H9 (cell line): Measurements from ENCODE around the gene GATC. TPM values are rescaled to one million over a fixed set of nuclear protein-coding genes. Genes with fewer than 3 reads are reported as not detected.

Source experiments
- DNase-seq: peaks from one replicate; pipeline ENCODE4 v3.0.0-alpha.2; 2017
- H2AFZ ChIP-seq: one replicate; pipeline ENCODE4 v1.6.1; 2013; ENCODE audit warnings: mild to moderate bottlenecking, low read length, control low read depth, moderate library complexity
- H2AK5ac ChIP-seq: 2 replicates; pipeline ENCODE4 v1.6.1; 2013; ENCODE audit warnings: low read length, control low read depth, mixed read lengths; ENCODE audit not compliant: insufficient read length
- H2BK120ac ChIP-seq: one replicate; pipeline ENCODE4 v1.6.1; 2013; ENCODE audit warnings: low read depth, mild to moderate bottlenecking, low read length, control low read depth, inconsistent platforms; ENCODE audit not compliant: poor library complexity, severe bottlenecking
- H2BK12ac ChIP-seq: 2 replicates; pipeline ENCODE4 v1.6.1; 2013; ENCODE audit warnings: low read length, control low read depth, mixed read lengths, low read depth; ENCODE audit not compliant: insufficient read length
- H2BK15ac ChIP-seq: 2 replicates; pipeline ENCODE4 v1.6.1; 2013; ENCODE audit warnings: low read depth, low read length, control low read depth
- H2BK20ac ChIP-seq: one replicate; pipeline ENCODE4 v1.6.1; 2013; ENCODE audit warnings: low read depth, mild to moderate bottlenecking, low read length, control low read depth, inconsistent platforms; ENCODE audit not compliant: poor library complexity, severe bottlenecking
- H2BK5ac ChIP-seq: 2 replicates; pipeline ENCODE4 v1.6.1; 2013; ENCODE audit warnings: low read length, control low read depth, mixed read lengths; ENCODE audit not compliant: insufficient read length
- H3K14ac ChIP-seq: 2 replicates; pipeline ENCODE4 v1.6.1; 2013; ENCODE audit warnings: low read length, control low read depth; ENCODE audit not compliant: insufficient read depth
- H3K18ac ChIP-seq: 2 replicates; pipeline ENCODE4 v1.6.1; 2013; ENCODE audit warnings: low read depth, mild to moderate bottlenecking, mixed read lengths, low read length, control low read depth; ENCODE audit not compliant: insufficient read length
- H3K23ac ChIP-seq: 2 replicates; pipeline ENCODE4 v1.6.1; 2013; ENCODE audit warnings: low read length, control low read depth, mixed read lengths, low read depth; ENCODE audit not compliant: insufficient read length
- H3K23me2 ChIP-seq: 2 replicates; pipeline ENCODE4 v1.6.1; 2013; ENCODE audit warnings: low read depth, mild to moderate bottlenecking, mixed read lengths, low read length, control low read depth; ENCODE audit not compliant: insufficient read length, poor library complexity, severe bottlenecking
- H3K27ac ChIP-seq: 2 replicates; pipeline ENCODE4 v1.5.1; 2013; ENCODE audit warnings: low read length, control low read depth, mixed read lengths, low read depth; ENCODE audit not compliant: insufficient read length
- H3K27me3 ChIP-seq: 2 replicates; pipeline ENCODE4 v1.6.1; 2013; ENCODE audit warnings: low read length, control low read depth, inconsistent platforms; ENCODE audit not compliant: insufficient read depth
- H3K4ac ChIP-seq: 2 replicates; pipeline ENCODE4 v1.6.1; 2013; ENCODE audit warnings: low read depth, mild to moderate bottlenecking, control low read depth, inconsistent platforms, low read length, moderate library complexity
- H3K4me1 ChIP-seq: 2 replicates; pipeline ENCODE4 v1.6.1; 2013; ENCODE audit warnings: low read length, control low read depth, inconsistent platforms; ENCODE audit not compliant: insufficient read depth
- H3K4me2 ChIP-seq: 2 replicates; pipeline ENCODE4 v1.6.1; 2013; ENCODE audit warnings: low read length, control low read depth, mixed read lengths; ENCODE audit not compliant: insufficient read length, insufficient read depth
- H3K56ac ChIP-seq: 2 replicates; pipeline ENCODE4 v1.6.1; 2013; ENCODE audit warnings: low read depth, mild to moderate bottlenecking, mixed read lengths, low read length, control low read depth; ENCODE audit not compliant: insufficient read length
- H3K79me1 ChIP-seq: 2 replicates; pipeline ENCODE4 v1.6.1; 2013; ENCODE audit warnings: low read depth, mild to moderate bottlenecking, moderate library complexity, low read length, control low read depth, inconsistent platforms; ENCODE audit not compliant: insufficient read depth, poor library complexity, severe bottlenecking
- H3K79me2 ChIP-seq: 2 replicates; pipeline ENCODE4 v1.6.1; 2013; ENCODE audit warnings: low read length, control low read depth, inconsistent platforms; ENCODE audit not compliant: insufficient read depth
- H3K9ac ChIP-seq: 2 replicates; pipeline ENCODE4 v1.6.1; 2013; ENCODE audit warnings: low read length, control low read depth, mixed read lengths; ENCODE audit not compliant: insufficient read length; ENCODE audit errors: extremely low read depth
- H3K9me3 ChIP-seq: one replicate; pipeline ENCODE4 v1.6.1; 2013; ENCODE audit warnings: low read depth, low read length, inconsistent platforms; ENCODE audit not compliant: control insufficient read depth
- H3T11ph ChIP-seq: one replicate; pipeline ENCODE4 v1.6.1; 2013; ENCODE audit warnings: mild to moderate bottlenecking, low read length, control low read depth, inconsistent platforms
- H4K20me1 ChIP-seq: one replicate; pipeline ENCODE4 v1.6.1; 2013; ENCODE audit not compliant: control insufficient read depth, insufficient read length, insufficient read depth
- H4K5ac ChIP-seq: 2 replicates; pipeline ENCODE4 v1.6.1; 2013; ENCODE audit warnings: low read depth, mild to moderate bottlenecking, mixed read lengths, low read length, control low read depth; ENCODE audit not compliant: insufficient read length
- H4K8ac ChIP-seq: replicated peaks from 2 replicates; pipeline ENCODE4 v1.6.1; 2013; ENCODE audit warnings: low read length, control low read depth, mixed read lengths, low read depth; ENCODE audit not compliant: insufficient read length
- H4K91ac ChIP-seq: 2 replicates; pipeline ENCODE4 v1.6.1; 2013; ENCODE audit warnings: low read depth, mild to moderate bottlenecking, moderate library complexity, mixed read lengths, low read length, control low read depth; ENCODE audit not compliant: insufficient read length
- H3K27ac Mint-ChIP-seq, 3 experiments: 2 replicates in 2 of 3; 3 replicates in 1 of 3; pipeline ENCODE4 v1.8.0; 2020 to 2021; ENCODE audit warnings: mixed read lengths in 3 of 3, mild to moderate bottlenecking in 1 of 3, moderate library complexity in 1 of 3
- H3K27me3 Mint-ChIP-seq: 2 replicates; pipeline ENCODE4 v1.8.0; 2021; ENCODE audit warnings: low read depth, mild to moderate bottlenecking, moderate library complexity, mixed read lengths
- H3K36me3 Mint-ChIP-seq, 3 experiments: 2 replicates in 2 of 3; 3 replicates in 1 of 3; pipeline ENCODE4 v1.8.0; 2020 to 2021; ENCODE audit warnings: low read depth in 3 of 3, mixed read lengths in 3 of 3; ENCODE audit not compliant: insufficient read depth in 1 of 3
- H3K4me1 Mint-ChIP-seq, 2 experiments: 2 replicates each; pipeline ENCODE4 v1.8.0; 2020; ENCODE audit warnings: mixed read lengths in 2 of 2
- H3K4me3 Mint-ChIP-seq, 2 experiments: 2 replicates in 1 of 2; 3 replicates in 1 of 2; pipeline ENCODE4 v1.8.0; 2020 to 2021; ENCODE audit warnings: mild to moderate bottlenecking in 2 of 2, mixed read lengths in 2 of 2, moderate library complexity in 1 of 2
- H3K9me3 Mint-ChIP-seq, 2 experiments: 2 replicates in 1 of 2; 3 replicates in 1 of 2; pipeline ENCODE4 v1.8.0; 2020; ENCODE audit warnings: mild to moderate bottlenecking in 2 of 2, mixed read lengths in 2 of 2, moderate library complexity in 1 of 2
- WGBS: extraction: QIAGEN DNeasy Blood & Tissue Kit; methylation state at CpG from one replicate; pipeline ENCODE4 v1.1.7; 2013; ENCODE audit warnings: missing lambda C conversion rate, low lambda C conversion rate, mixed read lengths; ENCODE audit not compliant: insufficient read length; ENCODE audit errors: extremely low coverage; 5-methylcytosine and 5-hydroxymethylcytosine counted together
- total RNA-seq: library from RNA; stranded (reverse); gene quantifications from 2 replicates; pipeline ENCODE4 v1.2.1, GENCODE V29; 2021
- TF ChIP-seq, protein P1 (sequence below): fragments of 200-600 bp; sonication (generic); conservative IDR thresholded peaks from 3 replicates; pipeline ENCODE4 v1.8.0; 2021; ENCODE audit warnings: antibody characterized with exemption, mild to moderate bottlenecking

Gene GATC
- total RNA-seq, 1 experiment from 2014 or later, result 25.9 TPM

DNA sequence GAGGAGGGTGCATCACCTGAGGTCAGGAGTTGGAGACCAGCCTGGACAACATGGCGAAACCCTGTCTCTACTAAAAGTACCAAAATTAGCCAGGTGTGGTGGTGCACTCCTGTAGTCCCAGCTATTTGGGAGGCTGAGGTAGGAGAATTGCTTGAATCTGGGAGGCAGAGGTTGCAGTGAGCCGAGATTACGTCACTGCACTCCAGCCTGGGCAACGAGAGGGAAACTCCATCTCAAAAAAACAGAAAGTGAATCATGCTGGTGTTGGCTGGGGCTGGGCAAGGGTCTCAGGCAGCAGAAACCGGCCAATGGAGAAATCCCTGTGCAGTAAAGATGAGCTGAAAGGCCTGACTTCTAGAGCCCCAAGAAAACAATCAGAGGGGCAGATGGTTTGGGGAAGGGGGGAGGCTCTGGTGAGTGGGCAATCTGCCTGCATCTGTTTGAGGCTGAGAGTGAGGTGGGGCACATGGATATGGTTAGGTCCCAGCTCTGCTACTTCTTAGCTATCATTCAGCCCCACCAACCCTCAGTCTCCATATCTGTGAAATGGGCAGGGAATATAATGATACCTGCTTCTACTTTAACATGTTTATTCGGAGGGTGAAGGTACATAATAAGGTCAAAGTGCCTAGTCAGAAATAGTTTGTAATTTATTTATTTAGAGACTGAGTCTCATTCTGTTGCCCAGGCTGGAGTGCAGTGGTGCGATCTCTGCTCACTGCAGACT is 29.6 kb upstream of the GATC start:
- no peak overlapping the region for H4K5ac ChIP-seq
- H3K23ac ChIP-seq, result no peak overlapping the region
- no peak overlapping the region for H2AFZ ChIP-seq
- no peaks in the 10 kb centered on the region for H3K27me3 ChIP-seq
- H3K4me2 ChIP-seq, result no peak overlapping the region
- no peak for DNase-seq
- H3K79me1 ChIP-seq, result no peaks in the 10 kb centered on the region
- no peak overlapping the region for H2BK20ac ChIP-seq
- H3K56ac ChIP-seq, result no peak overlapping the region
- WGBS, result no CpG with 5 or more reads among the region's 7 CpGs
- peaks cover 27 to 29% of the 10 kb centered on the region in 2 experiments for H3K4me1 Mint-ChIP-seq
- H2BK120ac ChIP-seq, result no peak overlapping the region
- H3T11ph ChIP-seq, result no peak overlapping the region
- no peak overlapping the region for H4K8ac ChIP-seq
- peak overlapping the region in 1 of 3 experiments; percentile 82; a peak in 1 of 7 replicates for H3K27ac Mint-ChIP-seq
- H2BK15ac ChIP-seq, result no peak overlapping the region
- peaks cover 5% of the 10 kb centered on the region for H3K27me3 Mint-ChIP-seq
- no peak overlapping the region for H3K18ac ChIP-seq
- H3K36me3 Mint-ChIP-seq, result no peaks in the 10 kb centered on the region; a peak in 1 of 7 replicates
- no peak overlapping the region for H3K4me3 Mint-ChIP-seq
- H2AK5ac ChIP-seq, result no peak overlapping the region
- H4K91ac ChIP-seq, result no peak overlapping the region
- H3K23me2 ChIP-seq, result no peaks in the 10 kb centered on the region
- H3K14ac ChIP-seq, result no peak overlapping the region
- no peak overlapping the region for H3K9ac ChIP-seq
- H2BK5ac ChIP-seq, result no peak overlapping the region
- H3K27ac ChIP-seq, result no peak overlapping the region
- H3K9me3 ChIP-seq, result no peaks in the 10 kb centered on the region
- no peaks in the 10 kb centered on the region for H4K20me1 ChIP-seq
- TF ChIP-seq, protein P1, sequence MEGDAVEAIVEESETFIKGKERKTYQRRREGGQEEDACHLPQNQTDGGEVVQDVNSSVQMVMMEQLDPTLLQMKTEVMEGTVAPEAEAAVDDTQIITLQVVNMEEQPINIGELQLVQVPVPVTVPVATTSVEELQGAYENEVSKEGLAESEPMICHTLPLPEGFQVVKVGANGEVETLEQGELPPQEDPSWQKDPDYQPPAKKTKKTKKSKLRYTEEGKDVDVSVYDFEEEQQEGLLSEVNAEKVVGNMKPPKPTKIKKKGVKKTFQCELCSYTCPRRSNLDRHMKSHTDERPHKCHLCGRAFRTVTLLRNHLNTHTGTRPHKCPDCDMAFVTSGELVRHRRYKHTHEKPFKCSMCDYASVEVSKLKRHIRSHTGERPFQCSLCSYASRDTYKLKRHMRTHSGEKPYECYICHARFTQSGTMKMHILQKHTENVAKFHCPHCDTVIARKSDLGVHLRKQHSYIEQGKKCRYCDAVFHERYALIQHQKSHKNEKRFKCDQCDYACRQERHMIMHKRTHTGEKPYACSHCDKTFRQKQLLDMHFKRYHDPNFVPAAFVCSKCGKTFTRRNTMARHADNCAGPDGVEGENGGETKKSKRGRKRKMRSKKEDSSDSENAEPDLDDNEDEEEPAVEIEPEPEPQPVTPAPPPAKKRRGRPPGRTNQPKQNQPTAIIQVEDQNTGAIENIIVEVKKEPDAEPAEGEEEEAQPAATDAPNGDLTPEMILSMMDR, result no peak
- no peak overlapping the region for H3K4ac ChIP-seq
- no peaks in the 10 kb centered on the region for H3K79me2 ChIP-seq
- no peaks in the 10 kb centered on the region; a peak in 1 of 5 replicates for H3K9me3 Mint-ChIP-seq
- H2BK12ac ChIP-seq, result no peak overlapping the region
- H3K4me1 ChIP-seq, result no peaks in the 10 kb centered on the region
